H1 (cell line): Measurements from ENCODE around the gene ASCL2. TPM values are rescaled to one million over a fixed set of nuclear protein-coding genes. Genes with fewer than 3 reads are reported as not detected.

Experiments
- ASH2L ChIP-seq: fragments of 200-600, 300-600 bp; sonication (generic); IDR thresholded peaks from one replicate; pipeline ENCODE4 v1.7.1; 2017; ENCODE audit warnings: low read length
- CHD1 ChIP-seq: IDR thresholded peaks from 2 replicates; pipeline ENCODE4 v1.6.1; 2012; ENCODE audit warnings: low read depth, low read length, improper control_type of control experiment
- MAFK ChIP-seq: IDR thresholded peaks from 2 replicates; pipeline ENCODE4 v1.6.1; 2012; ENCODE audit warnings: low read depth, mild to moderate bottlenecking, improper control_type of control experiment, low read length
- POLR2AphosphoS5 ChIP-seq: IDR thresholded peaks from 2 replicates; pipeline ENCODE4 v1.6.1; 2011; ENCODE audit warnings: low read depth, low read length
- RNF2 ChIP-seq: fragments of 200-900, 300-1000 bp; sonication (generic); IDR thresholded peaks from 2 replicates; pipeline ENCODE4 v1.7.1; 2016; ENCODE audit warnings: borderline replicate concordance, low read depth, mild to moderate bottlenecking, antibody characterized with exemption, low read length; ENCODE audit not compliant: poor library complexity, severe bottlenecking; ENCODE audit errors: missing control alignments
- TBP ChIP-seq: IDR thresholded peaks from 2 replicates; pipeline ENCODE4 v1.6.1; 2011; ENCODE audit warnings: low read depth, low read length, improper control_type of control experiment
- polyA plus RNA-seq, 7 experiments: library from polyadenylated mRNA; depleted of rRNA in 3 of 7; stranded (reverse) in 5 of 7; unstranded in 2 of 7; fragments of >200 nt in 5 of 7; fragments of 200-250 nt in 2 of 7; gene quantifications; 1 replicate in 5 of 7; 2 replicates in 1 of 7; 4 replicates in 1 of 7; pipeline versions ENCODE4 v1.2.1 to v1.2.3, GENCODE V29; 2011 to 2013; ENCODE audit warnings: missing spikeins in 2 of 7, mixed read lengths in 2 of 7
- total RNA-seq: library from RNA; stranded (reverse); fragmentation: NEBNext Ultra II Directional; extraction: Animal tissue kit (Norgen Biotek cat#: 25700); gene quantifications from 2 replicates; pipeline ENCODE4 v1.2.1, GENCODE V29; 2021
- TF ChIP-seq, protein P1 (sequence below): fragments of 300-600 bp; sonication (generic); IDR thresholded peaks from 2 replicates; pipeline ENCODE4 v1.7.1; 2012; ENCODE audit warnings: low read length, moderate library complexity, mild to moderate bottlenecking, inconsistent platforms; ENCODE audit not compliant: insufficient replicate concordance
- TF ChIP-seq, protein P2 (sequence below): IDR thresholded peaks from 2 replicates; pipeline ENCODE4 v1.6.1; 2011; ENCODE audit warnings: low read length, improper control_type of control experiment

ASCL2 gene
- total and polyA plus RNA-seq, 2 of the 8 experiments (the other 6 are each of a cell fraction or from before 2014, with no cell fraction given) = 0.51 to 0.56 TPM

DNA sequence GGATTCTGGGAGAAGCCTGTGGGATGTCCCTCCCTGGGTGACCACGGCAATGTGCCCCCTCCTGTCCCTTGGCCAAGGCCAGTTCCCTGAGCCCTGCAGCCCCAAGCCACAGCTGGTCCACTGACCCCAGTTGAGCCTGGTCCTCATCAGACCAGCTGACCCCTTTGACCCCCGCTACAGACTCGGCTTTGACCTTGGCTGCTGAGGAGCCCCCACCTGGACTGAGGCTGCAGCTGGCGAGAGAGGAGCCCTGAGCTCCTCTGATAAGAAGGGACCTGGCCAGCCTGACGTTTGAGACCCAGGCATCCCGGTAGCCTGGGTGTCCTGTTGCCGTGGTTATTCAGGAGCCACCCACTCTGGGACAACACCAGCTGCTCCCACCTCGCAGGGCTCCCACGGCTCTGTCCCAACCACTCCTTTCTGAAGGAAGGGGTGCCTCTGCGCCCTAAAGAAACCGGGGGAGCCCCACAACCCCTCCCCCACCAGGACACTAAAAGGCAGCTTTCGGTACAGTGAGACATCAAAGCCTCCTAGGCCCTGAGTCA is 3.0 kb downstream of the ASCL2 start (continued):
- TF ChIP-seq, protein P1, sequence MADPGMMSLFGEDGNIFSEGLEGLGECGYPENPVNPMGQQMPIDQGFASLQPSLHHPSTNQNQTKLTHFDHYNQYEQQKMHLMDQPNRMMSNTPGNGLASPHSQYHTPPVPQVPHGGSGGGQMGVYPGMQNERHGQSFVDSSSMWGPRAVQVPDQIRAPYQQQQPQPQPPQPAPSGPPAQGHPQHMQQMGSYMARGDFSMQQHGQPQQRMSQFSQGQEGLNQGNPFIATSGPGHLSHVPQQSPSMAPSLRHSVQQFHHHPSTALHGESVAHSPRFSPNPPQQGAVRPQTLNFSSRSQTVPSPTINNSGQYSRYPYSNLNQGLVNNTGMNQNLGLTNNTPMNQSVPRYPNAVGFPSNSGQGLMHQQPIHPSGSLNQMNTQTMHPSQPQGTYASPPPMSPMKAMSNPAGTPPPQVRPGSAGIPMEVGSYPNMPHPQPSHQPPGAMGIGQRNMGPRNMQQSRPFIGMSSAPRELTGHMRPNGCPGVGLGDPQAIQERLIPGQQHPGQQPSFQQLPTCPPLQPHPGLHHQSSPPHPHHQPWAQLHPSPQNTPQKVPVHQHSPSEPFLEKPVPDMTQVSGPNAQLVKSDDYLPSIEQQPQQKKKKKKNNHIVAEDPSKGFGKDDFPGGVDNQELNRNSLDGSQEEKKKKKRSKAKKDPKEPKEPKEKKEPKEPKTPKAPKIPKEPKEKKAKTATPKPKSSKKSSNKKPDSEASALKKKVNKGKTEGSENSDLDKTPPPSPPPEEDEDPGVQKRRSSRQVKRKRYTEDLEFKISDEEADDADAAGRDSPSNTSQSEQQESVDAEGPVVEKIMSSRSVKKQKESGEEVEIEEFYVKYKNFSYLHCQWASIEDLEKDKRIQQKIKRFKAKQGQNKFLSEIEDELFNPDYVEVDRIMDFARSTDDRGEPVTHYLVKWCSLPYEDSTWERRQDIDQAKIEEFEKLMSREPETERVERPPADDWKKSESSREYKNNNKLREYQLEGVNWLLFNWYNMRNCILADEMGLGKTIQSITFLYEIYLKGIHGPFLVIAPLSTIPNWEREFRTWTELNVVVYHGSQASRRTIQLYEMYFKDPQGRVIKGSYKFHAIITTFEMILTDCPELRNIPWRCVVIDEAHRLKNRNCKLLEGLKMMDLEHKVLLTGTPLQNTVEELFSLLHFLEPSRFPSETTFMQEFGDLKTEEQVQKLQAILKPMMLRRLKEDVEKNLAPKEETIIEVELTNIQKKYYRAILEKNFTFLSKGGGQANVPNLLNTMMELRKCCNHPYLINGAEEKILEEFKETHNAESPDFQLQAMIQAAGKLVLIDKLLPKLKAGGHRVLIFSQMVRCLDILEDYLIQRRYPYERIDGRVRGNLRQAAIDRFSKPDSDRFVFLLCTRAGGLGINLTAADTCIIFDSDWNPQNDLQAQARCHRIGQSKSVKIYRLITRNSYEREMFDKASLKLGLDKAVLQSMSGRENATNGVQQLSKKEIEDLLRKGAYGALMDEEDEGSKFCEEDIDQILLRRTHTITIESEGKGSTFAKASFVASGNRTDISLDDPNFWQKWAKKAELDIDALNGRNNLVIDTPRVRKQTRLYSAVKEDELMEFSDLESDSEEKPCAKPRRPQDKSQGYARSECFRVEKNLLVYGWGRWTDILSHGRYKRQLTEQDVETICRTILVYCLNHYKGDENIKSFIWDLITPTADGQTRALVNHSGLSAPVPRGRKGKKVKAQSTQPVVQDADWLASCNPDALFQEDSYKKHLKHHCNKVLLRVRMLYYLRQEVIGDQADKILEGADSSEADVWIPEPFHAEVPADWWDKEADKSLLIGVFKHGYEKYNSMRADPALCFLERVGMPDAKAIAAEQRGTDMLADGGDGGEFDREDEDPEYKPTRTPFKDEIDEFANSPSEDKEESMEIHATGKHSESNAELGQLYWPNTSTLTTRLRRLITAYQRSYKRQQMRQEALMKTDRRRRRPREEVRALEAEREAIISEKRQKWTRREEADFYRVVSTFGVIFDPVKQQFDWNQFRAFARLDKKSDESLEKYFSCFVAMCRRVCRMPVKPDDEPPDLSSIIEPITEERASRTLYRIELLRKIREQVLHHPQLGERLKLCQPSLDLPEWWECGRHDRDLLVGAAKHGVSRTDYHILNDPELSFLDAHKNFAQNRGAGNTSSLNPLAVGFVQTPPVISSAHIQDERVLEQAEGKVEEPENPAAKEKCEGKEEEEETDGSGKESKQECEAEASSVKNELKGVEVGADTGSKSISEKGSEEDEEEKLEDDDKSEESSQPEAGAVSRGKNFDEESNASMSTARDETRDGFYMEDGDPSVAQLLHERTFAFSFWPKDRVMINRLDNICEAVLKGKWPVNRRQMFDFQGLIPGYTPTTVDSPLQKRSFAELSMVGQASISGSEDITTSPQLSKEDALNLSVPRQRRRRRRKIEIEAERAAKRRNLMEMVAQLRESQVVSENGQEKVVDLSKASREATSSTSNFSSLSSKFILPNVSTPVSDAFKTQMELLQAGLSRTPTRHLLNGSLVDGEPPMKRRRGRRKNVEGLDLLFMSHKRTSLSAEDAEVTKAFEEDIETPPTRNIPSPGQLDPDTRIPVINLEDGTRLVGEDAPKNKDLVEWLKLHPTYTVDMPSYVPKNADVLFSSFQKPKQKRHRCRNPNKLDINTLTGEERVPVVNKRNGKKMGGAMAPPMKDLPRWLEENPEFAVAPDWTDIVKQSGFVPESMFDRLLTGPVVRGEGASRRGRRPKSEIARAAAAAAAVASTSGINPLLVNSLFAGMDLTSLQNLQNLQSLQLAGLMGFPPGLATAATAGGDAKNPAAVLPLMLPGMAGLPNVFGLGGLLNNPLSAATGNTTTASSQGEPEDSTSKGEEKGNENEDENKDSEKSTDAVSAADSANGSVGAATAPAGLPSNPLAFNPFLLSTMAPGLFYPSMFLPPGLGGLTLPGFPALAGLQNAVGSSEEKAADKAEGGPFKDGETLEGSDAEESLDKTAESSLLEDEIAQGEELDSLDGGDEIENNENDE = no peak
- no peak for TF ChIP-seq RNF2
- no peak for TF ChIP-seq TBP
- TF ChIP-seq CHD1 = no peak
- TF ChIP-seq, protein P2, sequence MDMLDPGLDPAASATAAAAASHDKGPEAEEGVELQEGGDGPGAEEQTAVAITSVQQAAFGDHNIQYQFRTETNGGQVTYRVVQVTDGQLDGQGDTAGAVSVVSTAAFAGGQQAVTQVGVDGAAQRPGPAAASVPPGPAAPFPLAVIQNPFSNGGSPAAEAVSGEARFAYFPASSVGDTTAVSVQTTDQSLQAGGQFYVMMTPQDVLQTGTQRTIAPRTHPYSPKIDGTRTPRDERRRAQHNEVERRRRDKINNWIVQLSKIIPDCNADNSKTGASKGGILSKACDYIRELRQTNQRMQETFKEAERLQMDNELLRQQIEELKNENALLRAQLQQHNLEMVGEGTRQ = no peak
- TF ChIP-seq MAFK = no peak
- no peak for TF ChIP-seq ASH2L
- no peak for TF ChIP-seq POLR2AphosphoS5
